HCT116 (cell line): ENCODE results near the gene ANKRD29. TPM values are rescaled to one million over a fixed set of nuclear protein-coding genes. Genes with fewer than 3 reads are reported as not detected.

Source experiments
- ATAC-seq: fragments of 200-7000 bp; cut with Tn5 transposase; 2 replicates; pipeline ENCODE4 v1.9.1; 2020; ENCODE audit warnings: mild to moderate bottlenecking, moderate library complexity
- Bru-seq: library from RNA; stranded (reverse); fragments of 400-500 nt; gene quantifications from one replicate; lab custom pipeline; 2021; lab: Mats Ljungman, UMichigan
- BruChase-seq, 2 experiments: library from RNA; stranded (reverse); fragments of 400-500 nt; gene quantifications; one replicate each; lab custom pipeline; 2021; lab: Mats Ljungman, UMichigan
- BruUV-seq: library from RNA; stranded (reverse); fragments of 400-500 nt; replicated peaks from 2 replicates; lab custom pipeline; 2021; lab: Mats Ljungman, UMichigan
- CTCF ChIA-PET: fragments of 300-600 bp; sonication (Branson Sonifier 250); formaldehyde crosslinking; loops from one replicate; lab custom pipeline; 2021; ENCODE audit warnings: antibody characterized with exemption; lab: Charles Lee
- POLR2A ChIA-PET: fragments of 300-600, 350-600 bp; sonication (Branson Sonifier 250); formaldehyde crosslinking; loops from one replicate; lab custom pipeline; 2021; ENCODE audit warnings: antibody characterized with exemption; lab: Charles Lee
- RAD21 ChIA-PET, 2 experiments: fragments of 300-600 bp; sonication (Branson Sonifier 250); formaldehyde crosslinking; loops; one replicate each; lab custom pipeline; 2023; ENCODE audit warnings: low total read pairs in 2 of 2; ENCODE audit not compliant: uncharacterized antibody in 2 of 2, unreplicated experiment in 2 of 2, low non-redundant PET in 1 of 2; lab: Charles Lee
- DNase-seq: peaks from one replicate; pipeline ENCODE4 v3.0.0-alpha.2; 2010; ENCODE audit warnings: low read depth, low spot score
- H2AFZ ChIP-seq: fragments of 200-600 bp; shearing (Covaris generic), sonication (generic); 2 replicates; pipeline ENCODE4 v1.6.1; 2017; ENCODE audit warnings: low read depth, mixed run types, mixed read lengths, antibody characterized with exemption, low read length; ENCODE audit not compliant: poor library complexity, severe bottlenecking
- H3K27ac ChIP-seq: 2 replicates; pipeline ENCODE4 v1.5.1; 2012; ENCODE audit warnings: low read depth, low read length
- H3K27me3 ChIP-seq: fragments of 200-600 bp; sonication (generic); 2 replicates; pipeline ENCODE4 v1.6.1; 2016; ENCODE audit warnings: mixed run types, low read length, mixed read lengths; ENCODE audit not compliant: insufficient read depth
- H3K36me3 ChIP-seq, 2 experiments: fragments of 200-500 bp in 1 of 2; fragments of 200-600 bp in 1 of 2; sonication (Bioruptor generic) in 1 of 2; sonication (generic) in 1 of 2; 2 replicates each; pipeline versions ENCODE4 v1.5.1 to v1.6.1; 2014 to 2016; ENCODE audit warnings: low read length in 2 of 2, inconsistent platforms in 1 of 2, mixed read lengths in 1 of 2, mixed run types in 1 of 2; ENCODE audit not compliant: insufficient read depth in 2 of 2, control insufficient read depth in 1 of 2
- H3K4me1 ChIP-seq, 2 experiments: fragments of 200-600 bp in 1 of 2; sonication (generic) in 1 of 2; 2 replicates each; pipeline versions ENCODE4 v1.5.1 to v1.6.1; 2012 to 2017; ENCODE audit warnings: low read length in 2 of 2, inconsistent platforms in 1 of 2, mild to moderate bottlenecking in 1 of 2, mixed read lengths in 1 of 2, mixed run types in 1 of 2, moderate library complexity in 1 of 2; ENCODE audit not compliant: insufficient read depth in 2 of 2, control insufficient read depth in 1 of 2
- H3K4me2 ChIP-seq: fragments of 200-600 bp; sonication (generic); 2 replicates; pipeline ENCODE4 v1.6.1; 2017; ENCODE audit warnings: mixed run types, low read length, mixed read lengths
- H3K4me3 ChIP-seq, 2 experiments: fragments of 200-600 bp in 1 of 2; sonication (generic) in 1 of 2; replicated peaks in 1 of 2; 2 replicates each; pipeline ENCODE4 v1.5.1; 2011 to 2016; ENCODE audit warnings: low read length in 2 of 2, control low read depth in 1 of 2, low read depth in 1 of 2, mild to moderate bottlenecking in 1 of 2, mixed read lengths in 1 of 2, mixed run types in 1 of 2
- H3K79me2 ChIP-seq: fragments of 200-600 bp; sonication (generic); 2 replicates; pipeline ENCODE4 v1.6.1; 2017; ENCODE audit warnings: mild to moderate bottlenecking, mixed run types, low read length, moderate library complexity, mixed read lengths; ENCODE audit not compliant: insufficient read depth
- H3K9ac ChIP-seq: fragments of 200-600 bp; sonication (generic); 2 replicates; pipeline ENCODE4 v1.6.1; 2016; ENCODE audit warnings: low read length, mixed read lengths
- H3K9me2 ChIP-seq: fragments of 200-600 bp; sonication (generic), shearing (Covaris generic); 2 replicates; pipeline ENCODE4 v1.6.1; 2017; ENCODE audit warnings: mixed run types, mild to moderate bottlenecking, moderate library complexity; ENCODE audit not compliant: insufficient read depth
- H3K9me3 ChIP-seq, 2 experiments: fragments of 200-500 bp in 1 of 2; fragments of 200-600 bp in 1 of 2; sonication (Bioruptor generic) in 1 of 2; sonication (generic) in 1 of 2; 2 replicates each; pipeline ENCODE4 v1.6.1; 2014 to 2017; ENCODE audit warnings: low read length in 2 of 2, mixed read lengths in 2 of 2, inconsistent platforms in 1 of 2, low read depth in 1 of 2, mild to moderate bottlenecking in 1 of 2, mixed run types in 1 of 2, moderate library complexity in 1 of 2; ENCODE audit not compliant: control insufficient read depth in 1 of 2, insufficient read depth in 1 of 2
- H4K20me1 ChIP-seq: fragments of 200-600 bp; sonication (generic), shearing (Covaris generic); 2 replicates; pipeline ENCODE4 v1.6.1; 2017; ENCODE audit warnings: mixed run types, mild to moderate bottlenecking, moderate library complexity; ENCODE audit not compliant: insufficient read depth
- EGR1 ChIP-seq: IDR thresholded peaks from 2 replicates; pipeline ENCODE4 v1.6.1; 2012; ENCODE audit warnings: low read depth
- ZFX ChIP-seq: fragments of 450-650 bp; IDR thresholded peaks from 2 replicates; pipeline ENCODE4 v1.6.1; 2017
- intact Hi-C: fragments of 100-400 bp; cut with micrococcal nuclease; formaldehyde crosslinking; loops from 2 replicates; pipeline ENCODE4 v1.10.0; 2022
- long read RNA-seq: library from polyadenylated mRNA; unstranded; transcript quantifications from one replicate; pipeline ENCODE4 v2.0.0, GENCODE V29; 2021; ENCODE audit not compliant: unreplicated experiment
- polyA plus RNA-seq: library from polyadenylated mRNA; unstranded; fragments of >200 nt; gene quantifications from 2 replicates; pipeline ENCODE4 v1.2.1, GENCODE V29; 2012; ENCODE audit warnings: missing spikeins
- total RNA-seq: library from RNA; stranded (reverse); gene quantifications from one replicate; pipeline ENCODE4 v1.2.1, GENCODE V29; 2021; ENCODE audit not compliant: unreplicated experiment
- TF ChIP-seq, protein P1 (sequence below): IDR thresholded peaks from 2 replicates; pipeline ENCODE4 v1.6.1; 2012
- TF ChIP-seq, protein P2 (sequence below): IDR thresholded peaks from 2 replicates; pipeline ENCODE4 v1.6.1; 2012

Gene ANKRD29, protein sequence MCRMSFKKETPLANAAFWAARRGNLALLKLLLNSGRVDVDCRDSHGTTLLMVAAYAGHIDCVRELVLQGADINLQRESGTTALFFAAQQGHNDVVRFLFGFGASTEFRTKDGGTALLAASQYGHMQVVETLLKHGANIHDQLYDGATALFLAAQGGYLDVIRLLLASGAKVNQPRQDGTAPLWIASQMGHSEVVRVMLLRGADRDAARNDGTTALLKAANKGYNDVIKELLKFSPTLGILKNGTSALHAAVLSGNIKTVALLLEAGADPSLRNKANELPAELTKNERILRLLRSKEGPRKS
- total RNA-seq (8.8 TPM), Bru-seq, nascent RNA (percentile 45 among the genes with signal in this experiment), BruChase-seq, experiment 1, labeled RNA remaining after a 6-hour chase (percentile 51 among the genes with signal in this experiment), BruChase-seq, experiment 2, labeled RNA remaining after a 2-hour chase (percentile 44 among the genes with signal in this experiment)
- 5.8 and 6.8 TPM in 2 replicates for polyA plus RNA-seq
- long read RNA-seq, transcript ANKRD29-202 (2 exons, 846 nt) = major isoform, 5 of 12 reads
- long read RNA-seq, partial matches to known transcripts = 0 of 12 reads
- long read RNA-seq, other reads (novel, unspliced or antisense) = 3 of 12 reads

DNA sequence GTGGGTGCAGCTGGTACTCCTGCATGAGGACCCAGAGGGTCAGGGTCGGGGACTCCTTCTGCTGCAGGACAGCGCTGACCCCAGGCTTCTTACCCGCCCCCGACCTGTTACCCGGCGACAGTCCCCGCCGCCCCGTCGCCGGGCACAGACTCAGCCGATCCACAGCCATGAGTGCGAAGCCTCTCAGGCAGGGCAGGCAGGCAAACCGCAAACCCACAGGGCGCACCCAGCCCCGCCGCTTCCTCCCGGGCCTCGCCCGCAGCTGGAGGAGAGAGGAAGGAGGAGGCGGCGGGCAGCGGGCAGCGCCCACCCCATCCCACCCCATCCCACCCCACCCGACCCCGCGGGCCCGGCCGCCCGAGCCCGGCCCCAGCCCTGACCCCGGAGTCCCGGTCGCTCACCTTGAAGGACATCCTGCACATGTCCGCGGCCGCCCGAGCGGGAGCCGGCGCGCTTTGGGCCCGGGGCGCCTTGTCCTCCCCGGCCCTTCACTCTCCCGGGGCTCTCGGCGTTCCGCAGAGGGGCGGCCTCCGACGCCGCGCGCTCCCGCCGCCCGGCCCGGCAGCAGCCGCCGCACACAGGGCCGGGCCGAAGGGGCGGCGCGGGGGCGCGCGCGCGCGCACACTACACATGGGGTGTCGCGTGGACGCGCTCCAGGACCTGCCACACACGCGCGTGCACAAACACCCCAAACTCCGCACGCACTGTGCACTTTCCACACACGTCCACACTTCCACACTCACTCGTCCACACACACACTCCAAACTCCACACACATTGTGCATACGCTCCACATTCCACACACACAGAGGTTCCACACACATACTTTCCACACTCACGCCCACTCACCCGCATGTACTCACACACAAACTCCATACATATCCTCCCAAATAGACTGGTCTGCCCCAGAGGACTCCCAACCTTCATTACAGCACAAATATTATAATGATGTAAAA lies at the start of gene ANKRD29:
Gene ANKRD29, minus strand, starts transcription at position 603 of the 955 bp plus-strand sequence. Its CDS starts 181 bp downstream, at position 422.
- BruUV-seq = no TSS peak
- ChIA-PET RAD21 (interaction anchor here in 1 of 2 experiments (0.6 kb wide), 1 partner anchor 41 kb away, joined by 3 read pairs; no protein-coding TSS in a partner anchor), CTCF (interaction anchor here (0.6 to 1.5 kb wide), 2 partner anchors 41 to 147 kb away, joined by 3 to 5 read pairs; no protein-coding TSS in a partner anchor), POLR2A (no interaction called here)
- TF ChIP-seq, protein P1, sequence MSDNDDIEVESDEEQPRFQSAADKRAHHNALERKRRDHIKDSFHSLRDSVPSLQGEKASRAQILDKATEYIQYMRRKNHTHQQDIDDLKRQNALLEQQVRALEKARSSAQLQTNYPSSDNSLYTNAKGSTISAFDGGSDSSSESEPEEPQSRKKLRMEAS = peak; percentile 39
- TF ChIP-seq EGR1 (peak; percentile 56), ZFX (peak; percentile 24; the same call in 1 of the 2 replicates)
- TF ChIP-seq, protein P2, sequence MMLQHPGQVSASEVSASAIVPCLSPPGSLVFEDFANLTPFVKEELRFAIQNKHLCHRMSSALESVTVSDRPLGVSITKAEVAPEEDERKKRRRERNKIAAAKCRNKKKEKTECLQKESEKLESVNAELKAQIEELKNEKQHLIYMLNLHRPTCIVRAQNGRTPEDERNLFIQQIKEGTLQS = no peak
- H3K9me2 ChIP-seq = no peaks in the 10 kb centered on the region
- ATAC-seq (peak; percentile 82), DNase-seq (no peak)
- peak within 1 kb of the TSS; percentile 99 for H3K4me2 ChIP-seq
- H3K4me1 ChIP-seq = peaks cover 3 to 16% of the 10 kb centered on the region in 2 experiments; a peak in 2 of 4 replicates
- H3K4me3 ChIP-seq = peak within 1 kb of the TSS; percentile 41 to 63
- H2AFZ ChIP-seq = peak within 1 kb of the TSS; percentile 97
- H3K9me3 ChIP-seq = no peaks in the 10 kb centered on the region
- no peaks in the 10 kb centered on the region for H3K27me3 ChIP-seq
- no peaks in the 10 kb centered on the region for H3K36me3 ChIP-seq
- H3K27ac ChIP-seq = no peak within 1 kb of the TSS
- no peaks in the 10 kb centered on the region for H3K79me2 ChIP-seq
- H3K9ac ChIP-seq = peak within 1 kb of the TSS; percentile 57
- intact Hi-C loops = no loop called here
- H4K20me1 ChIP-seq = no peaks in the 10 kb centered on the region
